Left ventricle myocardium inferior (tissue), 1 donor: Measurements from ENCODE around the gene C20orf202. TPM values are rescaled to one million over a fixed set of nuclear protein-coding genes. Genes with fewer than 3 reads are reported as not detected.
A peak's percentile ranks its signal among the peaks of the same experiment; 100 is the strongest.
"Not testable (repeated sequence)": the region's sequence is repeated elsewhere in the genome, so short reads cannot be mapped to it uniquely, and the experiment has no call there.

Source experiments
- DNase-seq: peaks from one replicate; pipeline ENCODE4 v3.0.0-alpha.2; 2020
- H3K27ac ChIP-seq: fragments of 200-600 bp; replicated peaks from 2 replicates; pipeline ENCODE4 v1.8.0; 2021
- H3K27me3 ChIP-seq: fragments of 200-600 bp; 2 replicates; pipeline ENCODE4 v1.8.0; 2021; ENCODE audit warnings: low read depth
- H3K36me3 ChIP-seq: fragments of 200-600 bp; 2 replicates; pipeline ENCODE4 v1.8.0; 2021
- H3K4me1 ChIP-seq: fragments of 200-600 bp; 2 replicates; pipeline ENCODE4 v1.8.0; 2021
- H3K4me3 ChIP-seq: fragments of 200-600 bp; 2 replicates; pipeline ENCODE4 v1.8.0; 2021; ENCODE audit warnings: mild to moderate bottlenecking, moderate library complexity
- H3K9me3 ChIP-seq: fragments of 200-600 bp; replicated peaks from 2 replicates; pipeline ENCODE4 v1.8.0; 2021
- CTCF ChIP-seq: fragments of 200-600 bp; IDR thresholded peaks from 2 replicates; pipeline ENCODE4 v1.8.0; 2021; ENCODE audit warnings: antibody characterized with exemption, mild to moderate bottlenecking, borderline replicate concordance
- intact Hi-C: fragments of 100-400 bp; cut with micrococcal nuclease; formaldehyde crosslinking; loops from one replicate; pipeline ENCODE4 v1.11.0; 2022
- total RNA-seq: library from RNA; stranded (reverse); fragmentation: NEBNext Ultra II Directional; extraction: Animal tissue kit (Norgen Biotek cat#: 25700); gene quantifications from one replicate; pipeline ENCODE4 v1.2.1, GENCODE V29; 2021
- donor health status: DM: no; HTN: yes; CAD: no; lungs with severe emphysema.

The C20orf202 gene
- total RNA-seq, 1 donor from 2014 or later, result 0.41 TPM

GRCh38 chr20:1214838-1215261 is 11.6 kb downstream of the C20orf202 start:
- H3K4me1 ChIP-seq, result peaks cover 7% of the 10 kb centered on the region
- no peak for TF ChIP-seq CTCF
- no peak overlapping the region for H3K4me3 ChIP-seq
- intact Hi-C loops, result no loop called here
- no peak for DNase-seq
- no peak overlapping the region for H3K27ac ChIP-seq
- H3K27me3 ChIP-seq, result peaks cover 40% of the 10 kb centered on the region
- H3K36me3 ChIP-seq, result no peaks in the 10 kb centered on the region
- no peaks in the 10 kb centered on the region for H3K9me3 ChIP-seq

- intact Hi-C loops, result no loop called here
- H3K9me3 ChIP-seq, result no peaks in the 10 kb centered on the region
- H3K36me3 ChIP-seq, result no peaks in the 10 kb centered on the region
- H3K4me1 ChIP-seq, result peaks cover 7% of the 10 kb centered on the region
- H3K27ac ChIP-seq, result no peak overlapping the region
- peaks cover 37% of the 10 kb centered on the region for H3K27me3 ChIP-seq
- H3K4me3 ChIP-seq, result no peak overlapping the region
- TF ChIP-seq CTCF, result no peak
- no peak for DNase-seq
Observed at GRCh38 chr20:1215386-1216170, 12.3 kb downstream of the C20orf202 start.

GRCh38 chr20:1216527-1217427 is 13.5 kb downstream of the C20orf202 start:
- intact Hi-C loops, H3K27ac ChIP-seq, H3K36me3 ChIP-seq, H3K9me3 ChIP-seq, H3K4me1 ChIP-seq, H3K4me3 ChIP-seq, DNase-seq: not testable (repeated sequence)
- peaks cover 31% of the 10 kb centered on the region for H3K27me3 ChIP-seq

GRCh38 chr20:1222750-1223149 is 19.5 kb downstream of the C20orf202 start:
- H3K4me3 ChIP-seq, DNase-seq, intact Hi-C loops, H3K27ac ChIP-seq, H3K36me3 ChIP-seq: not testable (repeated sequence)
- H3K27me3 ChIP-seq, result peaks cover 17% of the 10 kb centered on the region
- H3K9me3 ChIP-seq, result peaks cover 17% of the 10 kb centered on the region
- peaks cover 19% of the 10 kb centered on the region for H3K4me1 ChIP-seq

GRCh38 chr20:1224205-1224890 is 21.1 kb downstream of the C20orf202 start:
- peaks cover 33% of the 10 kb centered on the region for H3K27me3 ChIP-seq
- no peaks in the 10 kb centered on the region for H3K36me3 ChIP-seq
- no peak overlapping the region for H3K4me3 ChIP-seq
- no peak overlapping the region for H3K27ac ChIP-seq
- intact Hi-C loops, result no loop called here
- TF ChIP-seq CTCF, result no peak
- peaks cover 17% of the 10 kb centered on the region for H3K9me3 ChIP-seq
- peaks cover 19% of the 10 kb centered on the region for H3K4me1 ChIP-seq
- no peak for DNase-seq

- no peak for DNase-seq
- Histone ChIP-seq H3K36me3 (no peaks in the 10 kb centered on the region), H3K27ac (peak overlapping the region; percentile 33), H3K27me3 (peaks cover 42% of the 10 kb centered on the region), H3K4me3 (peak overlapping the region; percentile 63), H3K9me3 (peaks cover 17% of the 10 kb centered on the region), H3K4me1 (peaks cover 19% of the 10 kb centered on the region)
- intact Hi-C loops, result no loop called here
- TF ChIP-seq CTCF, result no peak
Observed at GRCh38 chr20:1225263-1225782, 22.1 kb downstream of the C20orf202 start.
